Activated naive CD8-positive, alpha-beta T cell treated with anti-CD3 and anti-CD28 coated beads, Interleukin-2, amount 50 U/mL, for 16 hours (primary cell): ENCODE data around the gene TMEM260.
"Not testable (repeated sequence)": the region's sequence is repeated elsewhere in the genome, so short reads cannot be mapped to it uniquely, and the experiment has no call there.

Source experiments
- DNase-seq: peaks from one replicate; pipeline ENCODE4 v3.0.0-alpha.2; 2020; ENCODE audit warnings: low read depth, low spot score

TMEM260 gene

GRCh38 chr14:56598519-56598918, 18.9 kb downstream of the TMEM260 start:
- no peak for DNase-seq

DNA sequence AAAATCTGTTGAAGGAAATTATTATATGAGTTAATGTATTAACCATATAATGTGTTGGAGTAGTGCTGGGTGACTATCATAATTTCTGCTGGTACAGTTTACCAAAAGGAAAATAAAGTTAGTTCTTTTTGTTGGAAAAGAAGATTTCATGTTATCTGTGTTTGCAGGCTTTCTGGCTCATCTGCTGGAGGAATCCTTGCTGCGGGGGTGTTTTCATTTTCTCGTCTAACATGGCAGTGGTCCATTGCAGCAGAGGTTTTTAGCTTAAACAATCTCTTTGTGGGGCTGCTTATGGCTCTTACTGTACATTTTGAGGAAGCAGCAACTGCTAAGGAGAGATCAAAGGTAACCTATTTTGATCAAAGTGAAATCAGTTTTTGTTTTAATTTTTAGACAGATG, 24.1 kb downstream of the TMEM260 start:
- DNase-seq: no peak

DNA sequence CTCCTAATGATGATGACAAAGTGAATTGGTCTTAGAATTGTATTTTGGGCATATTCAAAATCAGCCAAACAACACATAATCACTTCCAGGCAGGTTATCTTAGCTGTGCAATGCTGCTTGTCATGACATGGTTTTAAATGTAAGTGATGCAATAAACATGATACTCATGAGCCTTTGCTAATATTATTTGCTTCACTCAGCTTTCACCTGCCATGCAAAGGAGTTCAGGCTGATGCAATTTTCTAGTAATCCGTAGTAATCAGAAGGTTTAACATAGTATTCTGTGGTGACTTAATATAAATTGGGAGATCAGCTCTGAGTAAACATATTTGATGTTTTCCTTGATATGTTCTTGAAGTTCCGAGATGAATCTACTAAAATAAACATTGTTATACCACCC, 29.1 kb downstream of the TMEM260 start:
- DNase-seq: no peak

GRCh38 chr14:56611663-56612062, 32.1 kb downstream of the TMEM260 start:
- not testable (repeated sequence) for DNase-seq

DNA sequence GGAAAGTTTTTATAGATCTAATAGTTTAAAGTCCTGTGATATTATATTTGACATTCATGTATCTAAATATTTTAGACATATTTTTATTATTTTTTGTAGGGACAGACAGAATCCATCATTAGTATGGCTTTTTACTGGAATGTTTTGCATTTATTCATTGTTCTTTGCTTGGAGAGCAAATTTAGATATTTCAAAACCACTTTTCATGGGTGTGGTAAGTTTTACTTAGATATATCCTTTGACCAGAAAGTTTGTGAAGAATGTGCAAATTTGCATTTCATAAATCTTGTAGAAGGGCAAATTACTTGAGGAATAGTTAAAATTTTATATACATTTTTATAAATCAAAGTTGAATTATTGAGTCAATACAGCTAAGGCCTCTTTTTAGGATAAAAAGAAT, 37.5 kb downstream of the TMEM260 start:
- no peak for DNase-seq

DNA sequence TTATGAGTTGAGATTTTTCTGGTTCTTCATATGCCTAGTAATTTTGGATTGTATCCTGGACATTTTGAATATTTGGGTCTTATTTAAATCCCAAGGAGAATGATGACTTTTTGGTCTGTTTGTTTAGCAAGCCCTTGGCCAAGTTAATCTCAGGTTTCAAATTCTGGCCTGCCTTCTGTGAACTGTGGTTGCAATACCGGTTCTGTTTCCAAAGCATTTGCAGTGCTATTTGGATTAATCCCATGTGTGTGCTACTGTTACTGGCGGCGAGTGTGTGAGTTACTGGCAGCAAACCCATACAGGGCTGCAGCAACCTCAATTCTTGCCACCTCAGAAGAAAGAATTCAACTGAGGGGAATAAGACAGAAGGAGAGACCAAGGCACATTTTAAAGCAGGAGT, 51.1 kb downstream of the TMEM260 start:
- no peak for DNase-seq

DNA sequence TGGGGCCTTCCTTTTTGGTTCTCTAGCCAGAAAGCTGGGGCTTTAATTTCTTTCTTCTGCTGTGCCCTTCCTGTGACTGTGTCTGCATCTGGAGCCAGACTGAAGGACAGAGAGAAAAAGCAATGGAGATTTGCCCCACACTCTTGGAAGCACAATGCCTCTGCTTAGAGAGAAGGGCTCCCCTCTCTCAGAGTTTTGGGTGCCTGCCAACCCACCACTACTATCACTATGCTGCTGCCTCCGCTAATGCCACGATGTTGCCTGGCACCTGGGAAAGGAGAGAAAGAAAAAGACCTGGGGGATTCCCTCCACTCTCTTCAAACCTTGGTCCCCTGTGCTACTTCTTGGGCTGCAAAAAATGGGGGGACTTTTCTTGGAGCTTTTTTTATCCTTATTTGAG, 52.6 kb downstream of the TMEM260 start:
- no peak for DNase-seq

DNA sequence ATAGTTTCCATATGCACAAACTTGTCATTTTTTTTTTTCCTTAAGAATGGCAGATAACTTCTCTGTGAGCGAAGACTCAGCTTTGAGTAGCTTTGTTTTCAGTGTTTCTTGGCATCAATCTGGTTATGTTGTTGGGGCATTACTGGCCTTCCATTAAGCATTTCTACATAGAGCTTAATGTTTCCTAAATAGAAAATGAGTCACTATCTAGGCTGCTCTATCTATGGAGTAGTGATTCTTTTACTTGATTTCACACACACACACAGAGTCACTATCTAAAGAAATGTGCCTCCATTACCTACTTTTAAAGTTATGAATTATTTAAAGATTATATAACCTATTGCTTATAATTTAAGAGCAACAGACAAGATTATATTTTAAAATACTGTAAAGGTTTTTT, 53.9 kb downstream of the TMEM260 start:
- DNase-seq: no peak

- DNase-seq: no peak
Measured at GRCh38 chr14:56635041-56635440, 55.4 kb downstream of the TMEM260 start.

- no peak for DNase-seq
Measured at GRCh38 chr14:56647493-56647892, 67.9 kb downstream of the TMEM260 start.

- DNase-seq: no peak
Measured at GRCh38 chr14:56648508-56649301, 69.1 kb downstream of the TMEM260 start.

GRCh38 chr14:56649382-56649781, 69.8 kb downstream of the TMEM260 start:
- DNase-seq: no peak

DNA sequence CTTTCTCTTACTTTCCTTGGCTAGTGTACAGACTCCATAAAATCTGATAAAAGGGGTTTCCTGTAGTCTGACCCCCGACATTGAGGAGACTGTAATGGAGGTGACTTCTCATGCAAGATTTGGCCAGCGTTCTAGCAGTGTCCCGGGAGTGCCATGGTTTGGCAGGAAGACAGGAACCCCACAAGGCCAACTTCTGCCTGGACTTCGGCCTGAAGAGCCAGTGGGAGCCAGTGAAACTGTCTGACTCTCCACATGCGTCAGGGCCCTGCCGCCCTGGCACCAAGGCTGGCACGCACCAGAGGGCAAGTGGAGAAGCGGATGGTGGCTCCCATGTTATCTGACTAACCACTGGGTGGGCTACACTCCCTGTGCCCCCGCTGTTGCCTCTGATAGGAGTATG, 70.5 kb downstream of the TMEM260 start:
- no peak for DNase-seq

DNA sequence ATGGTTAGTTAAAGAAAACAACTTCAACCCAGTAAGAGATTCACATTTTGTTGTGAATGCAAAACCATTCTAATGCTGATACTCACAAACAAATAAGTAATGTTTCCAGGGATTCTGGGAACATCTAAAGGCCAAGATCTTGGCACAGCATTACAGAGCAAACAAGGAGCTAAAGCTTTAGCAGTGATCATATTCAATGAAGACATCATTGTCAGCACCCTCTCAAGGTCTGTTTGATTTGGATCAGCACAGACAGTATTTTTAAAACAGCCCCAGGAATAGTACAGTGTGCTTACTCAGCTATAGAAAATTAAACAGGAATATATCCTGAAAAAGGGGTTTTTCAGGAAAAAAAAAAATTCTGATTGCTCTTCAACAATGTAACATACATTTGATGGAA, 71.4 kb downstream of the TMEM260 start:
- no peak for DNase-seq

GRCh38 chr14:56657604-56658003, 78.0 kb downstream of the TMEM260 start:
- no peak for DNase-seq

- no peak for DNase-seq
Measured at GRCh38 chr14:56659378-56659777, 79.8 kb downstream of the TMEM260 start.

DNA sequence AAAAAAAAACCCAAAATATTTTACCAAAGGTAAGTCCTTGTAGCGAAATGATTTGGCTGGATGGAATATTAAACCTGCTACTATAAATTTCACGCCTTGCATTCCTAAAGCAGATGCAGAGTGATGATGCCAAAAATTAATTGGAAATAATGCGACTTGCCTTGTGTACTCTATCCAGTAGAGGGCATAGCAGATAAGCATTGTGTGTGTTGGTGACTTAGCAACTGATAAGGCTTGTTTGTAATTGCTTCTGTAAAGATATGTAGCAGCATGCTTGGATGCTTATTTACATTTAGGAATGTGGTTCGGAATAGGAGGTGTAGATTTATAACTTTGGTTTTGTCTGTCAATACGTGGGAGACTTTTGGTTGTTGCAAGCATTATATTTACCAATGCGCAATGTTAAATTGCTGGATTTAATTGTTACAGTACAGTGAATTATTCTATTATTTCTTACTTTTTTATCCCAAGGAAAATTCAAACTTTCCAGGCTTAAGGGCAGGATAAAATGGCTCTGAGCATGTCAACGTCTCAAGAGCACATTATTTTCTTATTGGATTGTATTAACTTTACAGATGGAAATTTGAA, 80.5 kb downstream of the TMEM260 start:
- DNase-seq: no peak

DNA sequence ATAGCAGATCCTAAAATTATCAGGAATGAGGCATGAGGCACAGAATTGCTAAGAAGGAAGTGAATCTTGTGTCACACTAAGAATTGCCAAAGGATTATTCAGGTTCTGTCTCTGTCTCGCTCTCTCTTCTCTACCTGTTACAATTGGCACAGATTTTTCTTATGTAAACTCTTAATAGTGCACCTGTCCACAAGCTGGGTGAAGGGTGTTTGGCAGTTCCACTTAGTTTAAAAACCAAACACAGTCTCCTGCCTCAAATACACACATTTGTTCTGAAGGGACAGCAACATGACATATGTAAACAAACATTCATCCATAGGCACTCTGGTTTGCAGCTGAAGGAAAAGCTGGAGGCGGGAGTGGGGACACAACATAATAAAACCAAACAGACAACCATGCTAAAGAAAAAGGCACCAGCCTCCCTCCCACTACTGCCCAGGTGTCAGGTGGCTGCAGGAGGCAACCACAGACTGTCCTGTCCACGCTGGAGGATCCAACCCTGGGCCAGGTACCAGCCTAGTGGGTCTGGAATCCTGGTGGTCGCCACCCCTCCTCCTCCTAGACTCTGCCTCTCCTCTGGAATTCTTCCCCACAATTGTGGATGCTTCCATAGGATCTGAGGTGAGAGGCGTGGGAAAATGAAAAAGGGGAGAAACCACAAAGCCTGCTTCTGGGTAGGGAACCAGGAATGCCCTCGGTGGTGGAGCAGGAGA, 81.2 kb downstream of the TMEM260 start:
- DNase-seq: no peak

DNA sequence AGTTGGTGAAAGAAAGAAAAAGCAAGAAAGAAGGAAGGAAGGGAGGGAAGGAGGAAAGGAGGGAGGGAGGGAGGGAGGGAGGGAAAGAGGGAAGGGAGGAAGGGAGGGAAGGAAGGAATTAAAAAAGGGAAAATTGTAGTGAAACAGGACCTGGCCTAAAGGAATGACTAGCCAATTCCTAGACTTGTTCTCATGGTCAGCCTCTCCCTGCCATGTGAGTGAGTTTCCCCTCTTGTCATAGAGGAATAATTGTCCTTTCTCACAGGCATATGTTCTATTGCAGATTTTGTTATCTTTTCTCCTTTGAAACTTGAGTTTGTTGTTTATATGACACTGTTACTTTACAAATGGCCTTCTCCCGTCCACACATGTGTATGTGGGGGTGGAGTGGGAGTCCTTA, 81.9 kb downstream of the TMEM260 start:
- no peak for DNase-seq

GRCh38 chr14:56664811-56665421, 85.3 kb downstream of the TMEM260 start:
- no peak for DNase-seq

GRCh38 chr14:56666294-56666693, 86.7 kb downstream of the TMEM260 start:
- no peak for DNase-seq

DNA sequence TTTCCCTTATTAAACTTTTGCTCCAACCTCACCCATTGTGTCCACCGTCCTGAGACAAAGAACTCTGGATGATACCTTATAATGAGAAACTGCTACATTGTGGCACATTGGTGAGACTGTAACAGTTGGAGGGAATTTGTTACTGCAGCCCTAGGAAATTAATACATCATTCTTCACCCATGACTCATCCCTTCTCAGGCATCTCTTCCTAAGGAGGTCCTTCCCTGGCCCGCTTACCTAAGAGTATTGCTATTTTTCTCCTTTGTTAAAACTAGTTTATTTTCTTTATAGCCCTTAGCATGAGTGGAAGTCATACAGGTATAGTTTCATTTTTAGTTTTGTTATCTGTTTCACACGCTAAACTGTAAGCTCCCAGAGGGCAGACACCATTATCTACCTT, 87.1 kb downstream of the TMEM260 start:
- DNase-seq: no peak
